Psoas muscle (tissue), 8 donors: ENCODE measurements around the gene DIPK1C. TPM values are rescaled to one million over a fixed set of nuclear protein-coding genes. Genes with fewer than 3 reads are reported as not detected.

ENCODE experiments used
- ATAC-seq, 4 donors: fragments of 200-7000 bp; cut with Tn5 transposase; one replicate each; pipeline ENCODE4 v1.9.1; 2020; ENCODE audit warnings: moderate library complexity in 3 of 4, mild to moderate bottlenecking in 2 of 4
- DNase-seq, 2 donors: peaks; one replicate each; pipeline ENCODE4 v3.0.0-alpha.2; 2020
- H3K27ac ChIP-seq: fragments of 200-600 bp; one replicate; pipeline ENCODE4 v1.8.0; 2022
- H3K27me3 ChIP-seq, 3 donors: fragments of 200-600 bp in 1 of 3; one replicate each; pipeline versions ENCODE4 v1.6.1 to v1.8.0; 2013 to 2022; ENCODE audit warnings: low read length in 2 of 3, mild to moderate bottlenecking in 2 of 3, moderate library complexity in 1 of 3; ENCODE audit not compliant: insufficient read depth in 3 of 3
- H3K36me3 ChIP-seq, 2 donors: fragments of 200-600 bp in 1 of 2; one replicate each; pipeline versions ENCODE4 v1.6.1 to v1.8.0; 2013 to 2022; ENCODE audit warnings: low read depth in 1 of 2, mild to moderate bottlenecking in 1 of 2, moderate library complexity in 1 of 2; ENCODE audit not compliant: insufficient read depth in 1 of 2
- H3K4me1 ChIP-seq: fragments of 200-600 bp; one replicate; pipeline ENCODE4 v1.8.0; 2022
- H3K4me3 ChIP-seq: fragments of 200-600 bp; one replicate; pipeline ENCODE4 v1.8.0; 2022; ENCODE audit warnings: mild to moderate bottlenecking
- H3K9me3 ChIP-seq: fragments of 200-600 bp; one replicate; pipeline ENCODE4 v1.8.0; 2022
- WGBS, 3 donors: extraction: QIAGEN DNeasy Blood & Tissue Kit; methylation state at CpG; one replicate each; pipeline versions ENCODE4 v1.1.6 to v1.1.7; 2013; 5-methylcytosine and 5-hydroxymethylcytosine counted together
- intact Hi-C, 2 donors: fragments of 100-400 bp; cut with DNase I; formaldehyde crosslinking; loops; one replicate each; pipeline versions ENCODE4 v1.11.0 to v1.14.2; 2022
- polyA plus RNA-seq, 3 donors: library from polyadenylated mRNA; stranded (reverse); fragments of 200-250 nt; gene quantifications; one replicate each; pipeline ENCODE4 v1.2.3, GENCODE V29; 2013
- total RNA-seq, 4 donors: library from RNA; stranded (reverse); fragmentation: NEBNext Ultra II Directional in 2 of 4; extraction: Animal tissue kit (Norgen Biotek cat#: 25700) in 2 of 4; gene quantifications; one replicate each; pipeline versions ENCODE4 v1.2.1 to v1.2.4, GENCODE V29; 2021 to 2023
- TF ChIP-seq, protein P1 (sequence below): fragments of 200-600 bp; IDR thresholded peaks from one replicate; pipeline ENCODE4 v1.8.0; 2022; ENCODE audit warnings: antibody characterized with exemption
- donor health status: healthy with polysubstance abuse.
- donor health status: DM: no; HTN: no; CAD: no; lungs with moderate emphysema.
- donor health status: Bipolar disorder and iron deficiency.
- donor health status: healthy.
- donor health status: DM: yes; HTN: yes; CAD: no.
- donor health status: DM: no; HTN: no; CAD: no.
- donor health status: DM: no; HTN: no; CAD: no.
- donor health status: DM: yes; HTN: yes; CAD: no.

Gene DIPK1C
- total and polyA plus RNA-seq, 7 donors: 0.07 to 0.67 (median 0.20) TPM

DNA sequence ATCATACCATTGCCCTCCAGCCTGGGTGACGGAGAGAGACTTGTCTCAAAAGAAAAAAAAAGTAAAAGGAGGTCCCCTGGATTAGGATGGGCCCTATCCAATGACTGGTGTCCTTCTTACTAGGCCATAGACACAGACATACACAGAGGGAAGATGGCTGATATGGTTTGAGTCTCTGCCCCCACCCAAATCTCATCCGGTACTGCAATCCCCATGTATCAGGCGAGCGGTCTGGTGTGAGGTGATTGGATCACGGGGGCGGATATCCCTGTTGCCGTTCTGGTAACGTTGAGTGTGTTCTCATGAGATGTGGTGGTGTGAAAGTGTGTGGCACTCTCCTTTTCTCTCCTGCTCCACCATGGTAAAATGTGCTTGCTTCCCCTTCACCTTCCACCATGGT is 31.2 kb upstream of the DIPK1C start:
- 93 to 96% (median 94%) methylated on average over 8 of the region's 8 CpGs for WGBS, 3 donors
- ATAC-seq: no peak
- intact Hi-C loops: no loop called here

DNA sequence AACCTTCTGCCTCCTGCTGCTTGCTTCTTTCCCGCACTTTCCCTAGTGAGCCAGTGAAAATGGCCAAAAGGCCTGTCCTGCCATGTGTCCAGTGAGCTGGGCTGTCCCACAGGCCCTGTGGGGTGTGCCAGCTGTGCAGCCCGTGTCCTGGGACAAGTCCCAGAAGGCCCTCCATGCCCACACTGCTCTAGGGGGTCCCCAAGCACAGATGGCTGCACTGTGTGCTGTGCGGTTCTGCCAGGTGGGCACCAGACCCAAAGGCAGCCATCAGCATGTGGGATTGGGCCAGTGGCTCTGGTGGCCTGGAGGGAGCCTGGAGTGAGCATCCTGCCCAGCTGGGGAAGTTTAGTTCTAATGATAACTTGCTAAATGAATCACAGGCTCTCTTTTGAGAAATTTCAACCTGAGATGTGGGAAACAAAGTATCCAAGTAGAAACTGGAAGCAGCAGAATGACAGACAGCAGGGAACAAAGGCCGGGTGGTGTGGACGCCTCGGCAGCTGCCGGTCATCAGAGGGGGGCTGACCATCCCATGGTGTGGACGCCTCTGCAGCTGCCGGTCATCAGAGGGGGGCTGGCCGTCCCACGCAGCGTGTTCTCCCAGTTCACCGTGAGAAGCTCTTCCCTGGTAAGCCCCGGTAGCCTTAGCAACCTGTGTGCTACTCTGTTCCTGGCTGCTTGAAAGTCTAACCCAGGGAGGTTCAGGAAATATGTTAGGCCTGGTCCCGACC is 29.2 kb upstream of the DIPK1C start:
- H3K4me3 ChIP-seq: no peak overlapping the region
- intact Hi-C loops: no loop called here
- TF ChIP-seq, protein P1, sequence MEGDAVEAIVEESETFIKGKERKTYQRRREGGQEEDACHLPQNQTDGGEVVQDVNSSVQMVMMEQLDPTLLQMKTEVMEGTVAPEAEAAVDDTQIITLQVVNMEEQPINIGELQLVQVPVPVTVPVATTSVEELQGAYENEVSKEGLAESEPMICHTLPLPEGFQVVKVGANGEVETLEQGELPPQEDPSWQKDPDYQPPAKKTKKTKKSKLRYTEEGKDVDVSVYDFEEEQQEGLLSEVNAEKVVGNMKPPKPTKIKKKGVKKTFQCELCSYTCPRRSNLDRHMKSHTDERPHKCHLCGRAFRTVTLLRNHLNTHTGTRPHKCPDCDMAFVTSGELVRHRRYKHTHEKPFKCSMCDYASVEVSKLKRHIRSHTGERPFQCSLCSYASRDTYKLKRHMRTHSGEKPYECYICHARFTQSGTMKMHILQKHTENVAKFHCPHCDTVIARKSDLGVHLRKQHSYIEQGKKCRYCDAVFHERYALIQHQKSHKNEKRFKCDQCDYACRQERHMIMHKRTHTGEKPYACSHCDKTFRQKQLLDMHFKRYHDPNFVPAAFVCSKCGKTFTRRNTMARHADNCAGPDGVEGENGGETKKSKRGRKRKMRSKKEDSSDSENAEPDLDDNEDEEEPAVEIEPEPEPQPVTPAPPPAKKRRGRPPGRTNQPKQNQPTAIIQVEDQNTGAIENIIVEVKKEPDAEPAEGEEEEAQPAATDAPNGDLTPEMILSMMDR: no peak
- no peak for ATAC-seq
- no peak overlapping the region for H3K27ac ChIP-seq
- no peaks in the 10 kb centered on the region for H3K36me3 ChIP-seq
- H3K27me3 ChIP-seq: peaks cover 0 to 7% (median 0%) of the 10 kb centered on the region in 3 donors
- WGBS, 3 donors: 43 to 57% (median 44%) methylated on average over 15 of the region's 15 CpGs
- no peaks in the 10 kb centered on the region for H3K4me1 ChIP-seq
- no peak for DNase-seq
- no peaks in the 10 kb centered on the region for H3K9me3 ChIP-seq

More for the DNA sequence above, 31.2 kb upstream of the DIPK1C start:
- Histone ChIP-seq H3K4me3 (no peak overlapping the region), H3K27ac (no peak overlapping the region), H3K9me3 (peaks cover 3% of the 10 kb centered on the region), H3K27me3 (peaks cover 0 to 7% (median 2%) of the 10 kb centered on the region in 3 donors), H3K4me1 (no peaks in the 10 kb centered on the region), H3K36me3 (no peaks in the 10 kb centered on the region)
- TF ChIP-seq, protein P1: no peak
- DNase-seq: no peak

DNA sequence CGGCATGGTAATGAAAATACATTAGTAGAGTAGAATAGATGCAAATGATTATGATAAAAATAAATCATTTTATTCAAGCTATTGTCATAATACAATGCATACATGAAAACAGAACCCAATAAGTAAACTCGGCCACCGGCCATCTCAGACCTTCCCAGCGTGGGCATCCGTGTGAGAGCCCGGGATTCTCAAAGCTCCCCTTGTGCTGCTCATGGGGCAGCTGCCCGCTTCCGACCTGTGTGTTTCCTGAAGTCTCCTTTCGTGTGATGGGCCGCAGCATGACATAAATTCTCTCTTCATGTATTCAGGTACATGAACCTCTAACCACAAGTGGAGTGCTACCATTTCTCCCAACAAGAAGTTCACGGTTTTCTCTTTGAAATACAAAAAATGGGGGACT is 25.6 kb upstream of the DIPK1C start:
- H3K4me1 ChIP-seq: no peaks in the 10 kb centered on the region
- H3K4me3 ChIP-seq: no peak overlapping the region
- H3K27ac ChIP-seq: no peak overlapping the region
- TF ChIP-seq, protein P1: no peak
- DNase-seq (no peak), ATAC-seq (no peak)
- intact Hi-C loops: no loop called here
- no peaks in the 10 kb centered on the region for H3K36me3 ChIP-seq
- no peaks in the 10 kb centered on the region for H3K9me3 ChIP-seq
- H3K27me3 ChIP-seq: peaks cover 0 to 2% (median 0%) of the 10 kb centered on the region in 3 donors
- 84 to 87% (median 86%) methylated on average over 11 of the region's 11 CpGs for WGBS, 3 donors

DNA sequence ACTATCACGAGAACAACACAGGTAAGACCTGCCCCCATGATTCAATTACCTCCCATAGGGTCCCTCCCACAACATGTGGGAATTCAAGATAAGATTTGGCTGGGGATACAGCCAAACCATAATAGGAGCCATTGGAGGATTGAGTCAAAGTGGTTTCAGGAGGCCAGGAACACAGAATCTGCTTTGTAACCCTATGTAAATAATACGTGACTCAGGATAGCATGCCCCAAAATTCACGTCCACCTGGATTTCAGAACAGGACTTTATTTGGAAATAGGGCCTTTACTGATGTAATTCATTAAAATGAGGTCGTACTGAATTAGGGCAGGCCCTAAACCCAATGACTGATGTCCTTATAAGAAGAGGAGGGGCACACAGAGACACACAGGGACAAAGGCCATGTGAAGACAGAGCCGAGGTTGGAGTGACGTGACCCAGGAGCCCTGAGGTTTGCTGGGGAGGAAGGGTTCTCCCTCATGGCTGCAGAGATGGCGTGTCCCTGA is 23.1 kb upstream of the DIPK1C start:
- Histone ChIP-seq H3K4me3 (no peak overlapping the region), H3K4me1 (no peaks in the 10 kb centered on the region), H3K27me3 (no peaks in the 10 kb centered on the region), H3K36me3 (no peaks in the 10 kb centered on the region), H3K9me3 (no peaks in the 10 kb centered on the region), H3K27ac (no peak overlapping the region)
- ATAC-seq (no peak), DNase-seq (no peak)
- WGBS, 3 donors: 86 to 88% (median 86%) methylated on average over 7 of the region's 7 CpGs
- intact Hi-C loops: no loop called here
- TF ChIP-seq, protein P1: no peak
